HAP-1 (cell line): Measurements from ENCODE around the gene PLXNA2.

Source experiments
- DNase-seq, 2 experiments: peaks; one replicate each; pipeline ENCODE4 v3.0.0-alpha.2; 2016 to 2020; ENCODE audit warnings: low spot score in 2 of 2
- H3K27me3 ChIP-seq: fragments of 250-450 bp; sonication (Bioruptor Pico); 2 replicates; pipeline ENCODE4 v1.5.1; 2020; ENCODE audit warnings: low read depth, mild to moderate bottlenecking, moderate library complexity
- H3K36me3 ChIP-seq: fragments of 250-450 bp; sonication (Bioruptor Pico); replicated peaks from 2 replicates; pipeline ENCODE4 v1.5.1; 2020; ENCODE audit warnings: mild to moderate bottlenecking
- H3K4me1 ChIP-seq: fragments of 250-450 bp; sonication (Bioruptor Pico); 2 replicates; pipeline ENCODE4 v1.5.1; 2020; ENCODE audit warnings: mild to moderate bottlenecking
- H3K4me3 ChIP-seq: fragments of 250-450 bp; sonication (Bioruptor Pico); 2 replicates; pipeline ENCODE4 v1.5.1; 2020; ENCODE audit warnings: mild to moderate bottlenecking, moderate library complexity
- H3K9me3 ChIP-seq: fragments of 250-450 bp; sonication (Bioruptor Pico); 2 replicates; pipeline ENCODE4 v1.5.1; 2020; ENCODE audit warnings: mild to moderate bottlenecking, moderate library complexity
- in situ Hi-C: fragments of 300-500 bp; cut with MboI; formaldehyde crosslinking; loops from 3 replicates; pipeline ENCODE4 v1.14.3; 2020; ENCODE audit warnings: low sequenced_read_pairs, inconsistent platforms, mixed read lengths

Gene PLXNA2

DNA sequence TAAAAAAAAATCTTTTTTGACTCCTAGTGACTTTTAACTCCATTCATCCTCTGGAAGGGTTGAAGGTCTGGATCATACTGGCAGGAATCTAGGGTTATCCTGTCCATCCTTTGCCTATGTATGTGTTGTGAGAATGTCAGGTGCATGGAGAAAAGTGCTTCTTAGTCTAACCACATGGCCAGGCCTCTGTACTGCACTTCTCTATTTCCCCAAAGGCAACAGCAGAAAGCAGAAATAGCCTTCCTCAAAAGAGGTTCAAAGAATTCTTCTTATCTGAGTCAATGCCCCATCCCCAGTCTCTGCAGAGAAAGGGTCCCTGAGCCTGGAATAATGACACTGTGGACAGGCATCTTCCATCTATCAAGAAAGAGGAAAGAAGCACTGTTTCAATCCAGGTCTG lies 247.5 kb downstream of the PLXNA2 start:
- Histone ChIP-seq H3K4me1 (no peaks in the 10 kb centered on the region), H3K36me3 (no peaks in the 10 kb centered on the region), H3K9me3 (no peaks in the 10 kb centered on the region), H3K4me3 (no peak overlapping the region), H3K27me3 (no peaks in the 10 kb centered on the region; the same call in 1 of the 2 replicates)
- in situ Hi-C loops = no loop called here
- DNase-seq = no peak

DNA sequence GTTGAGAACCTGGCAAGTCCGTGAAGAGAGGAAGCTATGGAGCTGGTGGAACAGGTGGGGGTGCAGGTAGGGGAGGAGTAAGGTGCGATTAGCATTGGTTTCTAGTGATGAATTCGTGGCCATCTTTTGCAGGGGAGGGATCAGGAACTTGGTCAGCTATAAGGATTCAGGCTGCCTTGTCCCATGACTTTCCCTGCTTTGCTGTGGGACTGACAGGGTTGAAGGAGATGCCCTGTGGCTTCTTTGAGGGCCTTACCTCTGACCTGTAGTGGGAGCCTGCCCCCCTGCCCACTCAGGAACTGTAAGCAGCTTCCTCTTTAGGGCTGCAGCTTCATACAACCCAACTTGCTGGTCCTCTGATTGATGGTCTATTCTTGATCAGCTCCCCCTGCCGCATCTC lies 248.6 kb downstream of the PLXNA2 start:
- Histone ChIP-seq H3K4me1 (no peaks in the 10 kb centered on the region), H3K27me3 (no peaks in the 10 kb centered on the region), H3K36me3 (no peaks in the 10 kb centered on the region), H3K9me3 (no peaks in the 10 kb centered on the region), H3K4me3 (no peak overlapping the region)
- in situ Hi-C loops = no loop called here
- DNase-seq = no peak

GRCh38 chr1:207993477-207994445 lies 250.4 kb downstream of the PLXNA2 start:
- no peaks in the 10 kb centered on the region for H3K4me1 ChIP-seq
- no peak for DNase-seq
- no peaks in the 10 kb centered on the region for H3K9me3 ChIP-seq
- in situ Hi-C loops = no loop called here
- no peak overlapping the region for H3K4me3 ChIP-seq
- H3K36me3 ChIP-seq = no peaks in the 10 kb centered on the region
- H3K27me3 ChIP-seq = no peaks in the 10 kb centered on the region

DNA sequence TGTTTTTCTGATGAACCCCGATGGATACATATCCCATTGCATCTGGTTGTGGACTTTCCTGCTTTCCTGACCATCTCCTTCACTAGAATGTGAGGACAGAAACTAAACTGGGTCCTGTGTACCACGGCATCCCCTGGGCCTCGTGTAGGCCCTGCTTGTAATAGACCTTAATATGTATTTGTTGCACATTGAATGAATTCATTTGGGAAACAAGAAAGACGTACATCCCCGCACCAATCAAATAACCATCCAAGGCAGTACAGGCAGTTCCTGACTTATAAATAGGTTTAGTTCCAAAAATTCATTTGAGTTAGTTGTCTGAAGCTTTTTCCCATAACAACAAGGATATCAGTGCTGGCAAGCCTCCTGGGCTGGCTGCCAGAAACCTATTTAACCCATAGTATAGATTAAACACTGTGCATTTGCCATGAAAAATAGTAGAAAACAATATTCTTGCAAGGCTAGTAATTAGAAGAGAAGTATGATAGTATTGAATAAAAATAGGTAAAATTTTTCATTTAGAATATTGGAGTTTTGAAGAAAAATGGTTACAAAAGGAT lies 251.4 kb downstream of the PLXNA2 start:
- Histone ChIP-seq H3K9me3 (no peaks in the 10 kb centered on the region), H3K36me3 (no peaks in the 10 kb centered on the region), H3K27me3 (no peaks in the 10 kb centered on the region), H3K4me3 (no peak overlapping the region), H3K4me1 (no peaks in the 10 kb centered on the region)
- no peak for DNase-seq
- in situ Hi-C loops = no loop called here

DNA sequence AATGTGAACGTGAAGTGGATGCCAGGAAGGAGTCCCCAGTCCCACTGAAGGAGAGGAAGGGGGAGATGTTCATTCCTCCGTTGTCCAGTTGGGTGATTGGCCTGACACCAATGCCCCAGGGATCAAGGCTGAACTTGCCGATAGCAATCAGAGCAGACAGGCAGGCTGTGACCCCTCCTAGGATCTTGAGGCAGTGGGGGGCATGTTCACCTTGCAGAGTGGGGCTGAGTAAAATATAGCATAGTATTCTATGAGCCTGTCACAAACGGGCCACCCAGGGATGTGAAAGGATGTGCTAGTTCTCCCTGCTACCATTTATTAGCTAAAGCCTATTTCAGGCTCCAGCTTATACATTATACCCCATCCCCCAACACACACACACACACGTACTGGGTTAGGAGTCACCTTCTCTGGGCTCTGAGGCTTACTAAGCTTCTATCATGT lies 252.6 kb downstream of the PLXNA2 start:
- no peaks in the 10 kb centered on the region for H3K4me1 ChIP-seq
- no peak for DNase-seq
- H3K4me3 ChIP-seq = no peak overlapping the region
- H3K36me3 ChIP-seq = no peaks in the 10 kb centered on the region
- no peaks in the 10 kb centered on the region for H3K9me3 ChIP-seq
- in situ Hi-C loops = no loop called here
- H3K27me3 ChIP-seq = no peaks in the 10 kb centered on the region

DNA sequence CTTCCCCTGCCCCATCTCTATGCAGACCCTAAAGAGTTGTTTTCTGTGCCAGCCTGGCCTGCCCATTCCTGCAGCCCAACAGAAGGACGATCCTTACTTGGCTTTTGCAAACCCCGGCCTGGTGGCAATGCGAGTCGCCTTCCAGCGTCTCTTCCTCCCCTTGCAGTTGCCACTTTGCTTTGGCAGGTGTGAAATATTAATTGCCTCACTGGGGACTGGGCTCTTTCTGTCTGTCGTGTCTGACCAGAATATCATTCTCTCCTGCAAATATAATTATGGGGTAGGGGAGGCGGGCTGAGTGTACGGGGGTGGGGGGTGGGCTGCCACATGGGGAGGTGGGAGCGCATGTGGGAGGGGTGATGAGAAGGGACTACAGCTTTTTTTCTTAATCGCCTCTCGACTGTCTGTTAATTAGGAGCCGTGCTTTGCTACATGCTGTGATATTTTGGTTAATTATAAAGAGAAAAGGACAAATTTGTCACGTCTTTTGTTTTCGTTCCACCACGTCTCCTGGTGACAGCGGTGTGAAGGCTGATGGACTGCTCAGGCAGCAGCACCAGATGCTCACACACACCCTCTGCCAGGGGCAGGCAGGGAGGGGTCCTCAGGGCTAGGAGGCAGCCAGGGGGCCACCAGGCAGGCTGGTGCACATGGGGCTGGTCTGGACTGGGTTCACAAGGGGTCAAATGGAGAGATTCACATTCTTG lies 253.2 kb downstream of the PLXNA2 start:
- H3K9me3 ChIP-seq = no peaks in the 10 kb centered on the region
- no peak for DNase-seq
- in situ Hi-C loops = no loop called here

DNA sequence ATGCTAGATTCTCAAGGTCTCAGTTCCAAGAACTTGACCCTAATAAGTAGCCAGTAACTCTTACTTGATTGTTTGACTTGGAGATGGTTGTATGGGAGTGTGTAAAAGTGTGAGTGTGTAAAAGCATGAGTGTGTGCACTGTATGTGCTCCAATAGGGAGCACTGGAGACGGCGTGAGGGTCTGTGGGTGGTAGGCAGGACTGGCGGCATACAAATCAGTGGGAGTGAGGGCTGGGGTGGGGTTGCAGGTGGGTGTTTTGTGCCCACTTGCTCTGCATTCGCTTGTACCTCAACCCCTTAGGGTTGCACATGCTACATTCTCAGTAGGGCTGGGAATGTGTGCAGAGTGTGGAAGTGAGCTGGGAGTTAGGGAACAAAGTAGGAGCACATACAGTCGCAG lies 253.7 kb downstream of the PLXNA2 start:
- H3K9me3 ChIP-seq = no peaks in the 10 kb centered on the region
- in situ Hi-C loops = no loop called here

More for the DNA sequence above, 253.2 kb downstream of the PLXNA2 start:
- Histone ChIP-seq H3K27me3 (no peaks in the 10 kb centered on the region), H3K4me3 (no peak overlapping the region), H3K36me3 (no peaks in the 10 kb centered on the region), H3K4me1 (no peaks in the 10 kb centered on the region)

DNA sequence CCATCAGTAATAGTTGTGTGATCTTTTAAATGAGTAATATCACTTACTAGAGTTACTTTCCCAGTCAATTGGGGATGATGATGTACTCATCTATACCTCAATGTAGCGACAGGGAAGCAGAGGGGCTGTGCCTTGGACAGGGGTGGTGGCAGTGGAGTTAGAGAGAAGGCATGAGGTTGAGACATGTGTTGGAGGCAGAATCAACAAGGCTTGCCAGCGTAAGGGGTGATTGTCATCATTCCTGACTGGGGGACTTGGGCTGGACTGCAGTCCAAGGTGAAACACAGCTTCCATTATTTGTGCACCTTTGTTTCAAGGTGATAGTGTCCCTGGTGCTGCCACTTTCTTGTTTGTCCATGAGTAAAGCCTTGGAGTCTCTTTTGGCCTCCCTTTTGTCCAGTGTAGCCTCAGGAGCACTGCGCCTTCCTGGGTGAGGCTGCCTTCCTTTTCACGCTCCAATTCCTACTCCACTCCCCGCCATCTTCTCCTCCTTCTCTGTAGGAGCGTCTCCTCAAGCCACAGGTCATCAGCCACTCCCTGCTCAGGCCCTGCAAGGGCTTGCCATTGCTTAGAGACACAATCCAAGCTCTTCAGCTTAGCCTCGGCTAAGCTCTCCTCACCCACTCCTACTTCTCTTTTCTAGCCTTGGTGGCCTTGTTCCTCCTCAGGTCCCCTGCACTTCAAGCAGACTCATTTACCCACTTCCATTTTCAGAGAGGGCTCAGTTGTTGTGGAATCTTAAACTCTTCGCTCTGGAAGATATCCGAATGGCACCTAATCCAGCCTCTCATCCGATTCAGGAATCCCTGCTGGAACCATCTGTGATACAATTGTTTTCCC lies 255.6 kb downstream of the PLXNA2 start:
- Histone ChIP-seq H3K27me3 (no peaks in the 10 kb centered on the region), H3K4me3 (no peak overlapping the region), H3K4me1 (no peaks in the 10 kb centered on the region), H3K9me3 (no peaks in the 10 kb centered on the region), H3K36me3 (no peaks in the 10 kb centered on the region)
- no peak for DNase-seq
- in situ Hi-C loops = no loop called here

More for the DNA sequence above, 253.7 kb downstream of the PLXNA2 start:
- Histone ChIP-seq H3K36me3 (no peaks in the 10 kb centered on the region), H3K4me1 (no peaks in the 10 kb centered on the region), H3K4me3 (no peak overlapping the region), H3K27me3 (no peaks in the 10 kb centered on the region)
- no peak for DNase-seq

DNA sequence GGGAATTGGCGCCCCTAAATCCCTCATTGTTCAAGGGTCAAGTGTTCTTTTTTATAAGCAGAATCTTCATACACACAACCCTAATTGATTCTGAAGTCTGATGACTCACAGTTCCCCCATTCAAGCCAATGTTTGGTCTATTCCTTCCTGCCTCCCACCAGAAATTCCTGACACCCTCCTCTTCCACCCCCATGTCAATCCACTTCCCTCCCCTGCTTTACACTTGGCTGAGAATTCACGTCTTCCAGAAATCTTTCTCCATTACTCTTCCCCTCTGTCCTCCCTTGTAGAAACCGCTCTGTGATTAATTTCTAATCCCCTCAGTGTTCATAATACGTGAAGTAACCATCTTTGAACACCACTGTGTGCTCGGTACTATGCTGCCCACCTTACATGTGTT lies 257.0 kb downstream of the PLXNA2 start:
- Histone ChIP-seq H3K4me3 (no peak overlapping the region), H3K27me3 (no peaks in the 10 kb centered on the region), H3K9me3 (no peaks in the 10 kb centered on the region), H3K36me3 (no peaks in the 10 kb centered on the region), H3K4me1 (no peaks in the 10 kb centered on the region)
- in situ Hi-C loops = no loop called here
- no peak for DNase-seq

DNA sequence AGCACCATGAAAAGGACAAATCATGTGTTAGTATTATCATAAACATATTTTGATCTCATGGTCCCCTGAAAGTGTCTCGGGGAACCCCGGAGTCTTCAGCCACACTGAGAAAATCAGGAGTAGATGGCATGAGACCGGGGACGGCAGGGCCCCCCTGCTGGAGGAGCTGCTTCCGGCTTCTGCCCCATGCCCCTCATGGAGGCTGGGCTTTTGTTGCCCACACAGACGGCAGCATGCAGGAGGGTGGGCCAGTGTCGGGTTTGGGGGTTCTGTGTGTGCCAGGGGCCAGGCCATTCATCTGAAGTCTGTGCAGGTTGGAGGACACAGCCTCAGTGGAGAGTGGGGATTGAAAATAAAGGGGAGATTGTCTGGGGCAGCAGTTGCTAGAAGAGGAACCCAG lies 258.2 kb downstream of the PLXNA2 start:
- Histone ChIP-seq H3K36me3 (no peaks in the 10 kb centered on the region), H3K4me3 (no peak overlapping the region), H3K4me1 (no peaks in the 10 kb centered on the region), H3K9me3 (no peaks in the 10 kb centered on the region), H3K27me3 (peaks cover 2% of the 10 kb centered on the region; the same call in 1 of the 2 replicates)
- no peak for DNase-seq
- in situ Hi-C loops = no loop called here

GRCh38 chr1:207984831-207985572 lies 259.2 kb downstream of the PLXNA2 start:
- Histone ChIP-seq H3K36me3 (no peaks in the 10 kb centered on the region), H3K4me3 (no peak overlapping the region), H3K27me3 (peaks cover 5% of the 10 kb centered on the region), H3K4me1 (no peaks in the 10 kb centered on the region), H3K9me3 (no peaks in the 10 kb centered on the region)
- DNase-seq = no peak
- in situ Hi-C loops = no loop called here

DNA sequence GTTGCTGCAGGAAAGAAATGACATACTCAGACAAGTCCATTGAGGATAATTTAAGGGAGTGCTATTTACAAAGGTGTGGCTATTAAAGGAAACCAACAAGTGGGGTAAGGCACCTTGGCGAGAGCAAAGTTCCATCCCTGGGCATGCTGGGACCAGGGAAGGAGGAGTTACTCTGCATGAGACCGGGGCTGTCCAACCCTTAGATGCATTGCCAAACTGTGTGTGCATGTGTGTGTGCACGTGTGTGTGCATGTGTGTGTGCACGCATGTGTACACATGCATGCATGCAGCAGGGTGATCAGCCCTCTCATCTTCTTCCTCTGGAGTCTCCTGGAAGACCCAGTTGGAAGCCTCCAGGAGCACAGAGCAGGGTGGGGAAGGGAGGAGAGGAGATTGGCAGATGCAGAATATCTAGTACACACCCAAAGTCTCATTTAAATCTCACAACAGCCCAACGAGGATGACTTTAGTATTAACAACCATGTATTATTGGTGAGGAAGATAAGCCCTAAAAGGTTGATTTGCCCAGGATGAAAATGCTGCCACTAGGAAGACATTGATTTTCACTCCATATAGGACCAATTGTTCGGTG lies 261.0 kb downstream of the PLXNA2 start:
- H3K27me3 ChIP-seq = peaks cover 10% of the 10 kb centered on the region
- in situ Hi-C loops = no loop called here
- no peaks in the 10 kb centered on the region for H3K36me3 ChIP-seq
- H3K4me3 ChIP-seq = no peak overlapping the region
- H3K9me3 ChIP-seq = no peaks in the 10 kb centered on the region
- H3K4me1 ChIP-seq = no peaks in the 10 kb centered on the region
- DNase-seq = no peak
